AG20443 (cell line): Measurements from ENCODE around the gene ZPBP2.

ENCODE experiments used
- DNase-seq: peaks from one replicate; pipeline ENCODE4 v3.0.0; 2012; ENCODE audit warnings: low spot score, mixed read lengths

The ZPBP2 gene

GRCh38 chr17:39913989-39914388, 46.0 kb downstream of the ZPBP2 start:
- DNase-seq, result no peak

- no peak for DNase-seq
Observed at GRCh38 chr17:39915559-39915958, 47.6 kb downstream of the ZPBP2 start.

DNA sequence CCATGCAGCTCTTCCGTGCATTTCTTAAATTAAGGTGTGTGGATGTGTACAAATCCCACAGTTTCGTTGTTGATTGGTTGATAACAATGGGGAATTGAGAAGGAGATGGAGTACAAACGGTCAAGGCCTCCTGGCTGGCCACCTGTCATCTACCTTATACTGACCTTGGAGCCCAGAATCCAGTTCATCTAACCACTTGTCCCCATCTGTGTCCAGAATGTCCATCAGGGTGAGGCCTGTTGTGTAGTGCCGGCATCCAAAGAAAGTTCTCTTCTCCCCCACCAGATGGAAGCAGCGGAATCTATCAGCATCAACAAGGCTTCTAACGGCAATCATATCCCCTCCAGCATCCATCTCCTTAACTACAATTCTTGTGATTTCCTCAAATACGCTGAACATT, 48.9 kb downstream of the ZPBP2 start:
- peak; percentile 30 for DNase-seq

DNA sequence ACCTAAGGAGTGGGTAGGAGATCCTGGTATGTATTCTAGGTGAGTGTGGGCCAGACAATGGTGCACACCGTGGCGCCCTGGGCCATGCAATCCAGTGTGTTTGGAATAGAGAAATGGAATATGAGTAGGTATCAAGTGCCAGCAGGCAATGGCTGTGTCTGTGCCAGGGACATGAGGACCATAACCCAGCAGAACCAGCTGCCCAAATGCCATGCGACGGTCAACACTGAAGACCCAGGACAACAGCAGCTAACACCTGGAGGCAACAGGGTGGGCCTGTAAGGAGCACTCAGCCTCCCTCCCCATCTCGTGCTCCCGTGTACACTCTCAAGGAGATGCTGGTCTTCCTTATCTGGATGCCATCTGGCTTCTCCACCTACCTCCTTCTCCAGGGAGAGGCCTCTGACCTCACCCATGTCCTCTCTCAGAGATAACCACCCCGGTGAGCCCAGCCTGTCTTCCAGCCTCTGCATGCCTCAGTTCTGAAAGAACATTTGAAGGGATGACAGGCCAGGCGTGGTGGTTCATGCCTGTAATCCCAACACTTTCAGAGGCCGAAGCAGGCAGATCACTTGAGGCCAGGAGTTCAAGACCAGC, 51.2 kb downstream of the ZPBP2 start:
- no peak for DNase-seq

- no peak for DNase-seq
Observed at GRCh38 chr17:39920218-39921210, 52.5 kb downstream of the ZPBP2 start.

GRCh38 chr17:39921323-39921722, 53.3 kb downstream of the ZPBP2 start:
- no peak for DNase-seq

DNA sequence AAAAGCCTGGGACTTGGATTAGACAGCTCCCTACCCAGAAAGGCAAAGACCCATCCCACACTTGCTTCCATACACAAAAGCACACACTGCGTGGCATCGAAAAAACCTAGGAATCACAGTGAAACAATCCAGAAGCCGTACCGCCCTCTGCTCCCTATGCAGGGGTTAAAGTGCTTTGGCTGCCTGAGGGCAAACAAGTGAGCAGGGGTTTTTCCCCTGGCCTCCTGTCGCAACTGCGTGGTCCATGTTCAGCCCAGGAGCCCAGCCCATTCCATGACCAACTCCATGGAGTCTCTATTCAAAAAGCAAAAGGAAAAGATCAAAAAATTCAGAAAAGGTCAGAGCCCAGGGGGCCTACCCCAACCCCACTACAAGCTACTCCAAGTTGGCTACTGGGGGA, 54.0 kb downstream of the ZPBP2 start:
- DNase-seq, result no peak

DNA sequence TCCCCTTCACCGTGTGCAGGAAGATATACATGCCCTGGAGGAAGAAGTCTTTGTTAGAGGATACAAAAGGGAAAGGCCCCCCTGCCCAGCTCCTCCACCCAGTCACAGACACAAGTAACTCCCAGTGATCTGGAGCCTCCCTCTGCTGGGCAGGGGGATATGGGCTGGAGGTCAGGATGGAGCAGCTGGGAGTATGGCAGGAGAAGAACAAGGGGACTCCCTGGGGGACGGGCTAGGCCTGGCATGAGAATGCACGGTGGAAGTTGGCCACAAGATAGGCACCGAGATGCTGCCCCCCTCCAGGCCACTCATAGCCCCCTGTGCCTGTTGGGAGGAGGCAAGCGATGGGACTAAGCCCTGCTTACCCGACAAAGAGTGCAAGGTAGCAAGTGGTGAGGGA, 55.2 kb downstream of the ZPBP2 start:
- DNase-seq, result no peak

DNA sequence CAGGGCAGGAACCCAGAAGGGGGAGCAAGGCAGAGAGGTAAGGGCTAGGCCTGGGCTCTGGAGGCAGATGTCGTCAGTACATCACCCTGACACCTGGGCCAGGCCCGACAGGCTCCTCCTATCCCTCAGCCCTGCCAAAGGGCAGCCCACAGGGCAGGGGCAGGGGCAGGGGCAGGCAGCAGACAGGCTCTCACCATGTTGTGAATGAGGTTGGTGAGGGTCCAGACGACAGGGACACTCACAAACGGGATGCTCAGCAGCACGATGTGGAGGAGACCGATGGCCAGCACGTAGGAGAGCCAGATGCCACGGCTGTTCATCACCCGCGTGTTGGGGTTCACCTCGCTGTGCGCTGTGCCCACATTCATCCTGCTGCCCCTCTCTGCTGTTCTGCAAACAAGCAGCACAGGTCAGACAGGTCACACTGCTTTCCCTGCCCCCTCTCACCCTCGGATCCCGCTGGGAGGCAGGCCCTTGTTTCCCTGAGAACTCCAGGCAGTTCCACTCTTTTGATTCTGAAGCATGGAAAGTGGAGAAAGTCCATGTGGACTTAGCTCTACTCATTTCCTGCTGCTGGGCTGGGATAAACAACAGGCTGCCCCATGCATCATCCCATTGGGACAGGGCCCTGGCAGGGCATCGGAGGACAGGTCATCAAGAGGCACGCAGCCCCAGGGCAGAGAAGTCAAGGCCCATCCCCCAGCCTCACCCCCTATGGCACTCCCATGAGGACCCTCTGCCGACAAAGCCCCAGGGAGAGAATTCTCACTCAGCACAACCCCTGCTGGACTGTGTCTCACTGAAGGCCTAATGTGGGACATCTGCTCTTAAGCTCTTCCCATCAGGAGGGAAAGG, 56.1 kb downstream of the ZPBP2 start:
- DNase-seq, result peak; percentile 41

DNA sequence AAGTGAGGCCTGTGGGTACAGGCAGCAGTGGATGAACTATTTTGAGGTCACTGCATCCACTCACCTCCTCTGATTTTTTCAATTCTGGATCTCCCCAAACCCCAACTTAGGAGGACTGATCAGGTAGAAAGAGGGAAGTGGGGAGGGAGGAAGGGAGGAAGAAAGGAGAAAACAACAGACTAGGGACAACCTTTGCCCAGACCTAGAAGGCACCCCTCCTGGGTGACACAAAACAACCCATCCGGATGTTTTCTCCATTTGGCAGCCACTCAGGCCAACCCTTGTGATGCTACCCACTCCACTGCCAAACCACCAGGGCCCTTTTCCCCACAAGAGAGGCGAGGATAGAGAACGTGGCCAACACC, 56.7 kb downstream of the ZPBP2 start:
- DNase-seq, result no peak

- no peak for DNase-seq
Observed at GRCh38 chr17:39925282-39926134, 57.5 kb downstream of the ZPBP2 start.

DNA sequence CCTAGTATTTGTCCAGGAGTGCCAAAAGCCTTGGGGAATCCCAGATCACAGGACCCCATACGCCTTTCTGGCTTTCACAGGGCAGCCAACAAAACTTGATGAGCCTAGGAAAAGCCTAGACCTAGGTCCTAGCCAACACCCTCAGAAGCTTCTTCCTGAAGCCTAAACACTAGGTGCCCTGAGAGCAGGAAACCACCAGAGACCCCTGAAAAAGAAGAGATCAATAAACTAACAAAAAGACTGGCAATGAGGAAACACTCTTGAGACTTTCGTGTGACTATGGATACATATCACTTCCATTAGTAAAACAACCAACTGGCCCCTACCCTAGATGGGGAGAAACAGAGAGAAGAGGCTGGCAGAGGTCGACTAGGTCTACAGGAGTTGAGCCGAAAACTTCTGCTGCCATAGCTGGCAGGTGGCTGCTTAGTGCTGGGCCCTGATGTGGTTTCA, 58.2 kb downstream of the ZPBP2 start:
- no peak for DNase-seq

DNA sequence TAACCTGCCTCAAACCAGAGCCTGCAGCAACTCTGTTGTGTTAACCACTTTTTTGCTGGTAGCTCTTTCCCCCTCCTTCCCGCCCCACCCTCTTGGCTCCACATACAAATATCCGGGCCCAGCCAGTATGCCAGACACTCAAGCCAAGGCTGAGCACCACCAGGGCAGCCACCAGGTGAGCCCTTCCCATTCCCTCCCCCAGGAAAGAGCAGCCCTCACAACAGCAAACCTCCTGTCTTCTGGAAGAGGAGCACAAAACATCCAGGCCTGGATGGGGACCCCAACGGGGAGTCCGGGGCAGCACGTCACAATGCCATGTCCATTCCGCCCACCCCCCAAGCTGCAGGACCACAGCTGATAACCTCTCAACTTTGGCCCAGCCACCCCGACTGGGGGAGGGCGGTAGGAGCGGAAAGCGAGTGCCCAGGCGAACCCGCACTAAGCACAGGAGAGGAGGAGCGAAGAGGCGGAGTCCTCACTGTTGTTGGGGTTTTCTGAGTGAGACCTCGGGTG, 58.6 kb downstream of the ZPBP2 start:
- DNase-seq, result peak; percentile 52
